ENCODE results near the gene EIF5AL1.
"Not testable (repeated sequence)": the region's sequence is repeated elsewhere in the genome, so short reads cannot be mapped to it uniquely, and the experiment has no call there.

Gene EIF5AL1

GRCh38 chr10:79487296-79488194 is 24.8 kb upstream of the EIF5AL1 start:
- DNase-seq (ENCODE audit: low read depth), result peak; percentile 73

GRCh38 chr10:79488336-79488735 is 24.0 kb upstream of the EIF5AL1 start:
- DNase-seq (ENCODE audit: low read depth), result peak; percentile 95

GRCh38 chr10:79488870-79489269 is 23.5 kb upstream of the EIF5AL1 start:
- no peak for DNase-seq (ENCODE audit: low read depth)

DNA sequence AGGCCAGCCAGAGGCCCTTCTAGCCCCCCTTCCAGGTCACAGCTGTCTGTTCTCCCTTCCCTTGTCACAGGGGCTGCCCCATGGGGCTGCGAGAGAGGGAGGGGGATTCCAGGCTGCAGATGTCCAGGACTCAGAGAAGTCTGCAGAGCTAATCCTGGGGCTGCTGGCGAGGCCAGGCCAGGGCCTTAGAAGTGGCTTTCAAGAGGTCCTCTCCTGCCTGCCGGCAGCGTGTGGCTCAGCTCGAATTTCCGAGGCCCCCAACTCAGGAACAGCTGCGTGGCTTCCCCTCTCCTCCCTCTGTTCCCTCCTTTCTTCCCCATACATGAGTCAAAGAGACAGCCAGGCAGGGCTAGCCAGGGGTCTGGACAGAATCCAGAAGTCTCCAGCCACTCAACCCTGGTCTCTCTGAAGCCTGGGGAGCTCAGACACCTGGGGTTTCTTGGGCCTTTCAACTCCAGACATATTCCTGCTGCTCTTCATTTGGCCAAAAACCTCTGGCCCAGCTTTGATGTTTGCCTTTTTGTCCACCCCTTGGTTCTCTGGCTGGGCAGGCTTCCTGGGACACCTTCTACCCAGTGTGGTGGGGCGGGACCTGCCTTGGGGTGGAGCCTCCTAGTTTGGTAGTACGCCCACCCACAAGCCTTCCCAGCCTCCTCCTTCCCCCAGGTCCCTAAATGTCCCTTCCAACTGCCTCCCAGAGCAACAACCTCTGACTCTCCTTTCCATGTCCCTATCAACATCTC is 21.8 kb upstream of the EIF5AL1 start:
- peak; percentile 68 for DNase-seq (ENCODE audit: low read depth)

GRCh38 chr10:79491143-79491835 is 21.0 kb upstream of the EIF5AL1 start:
- DNase-seq (ENCODE audit: low read depth), result no peak

DNA sequence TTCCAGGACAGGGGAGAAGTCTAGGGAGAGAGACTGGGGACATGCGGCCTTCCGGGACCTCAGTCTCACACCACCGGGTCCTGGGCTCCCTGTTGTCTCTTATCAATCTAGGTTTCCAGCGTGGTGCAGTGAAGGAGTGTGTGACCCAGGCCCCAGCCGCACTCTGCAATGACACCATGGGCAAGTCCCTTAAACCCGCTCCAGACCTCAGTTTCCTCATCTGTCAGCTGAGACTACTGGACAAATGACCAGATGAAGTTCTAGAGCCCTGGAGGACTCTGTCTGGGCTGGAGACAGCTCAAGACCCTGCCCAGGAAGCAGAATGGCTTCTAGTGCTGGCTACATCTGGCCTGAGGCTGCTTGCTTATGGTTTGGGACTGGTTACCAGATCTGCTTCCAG is 20.1 kb upstream of the EIF5AL1 start:
- no peak for DNase-seq (ENCODE audit: low read depth)

DNA sequence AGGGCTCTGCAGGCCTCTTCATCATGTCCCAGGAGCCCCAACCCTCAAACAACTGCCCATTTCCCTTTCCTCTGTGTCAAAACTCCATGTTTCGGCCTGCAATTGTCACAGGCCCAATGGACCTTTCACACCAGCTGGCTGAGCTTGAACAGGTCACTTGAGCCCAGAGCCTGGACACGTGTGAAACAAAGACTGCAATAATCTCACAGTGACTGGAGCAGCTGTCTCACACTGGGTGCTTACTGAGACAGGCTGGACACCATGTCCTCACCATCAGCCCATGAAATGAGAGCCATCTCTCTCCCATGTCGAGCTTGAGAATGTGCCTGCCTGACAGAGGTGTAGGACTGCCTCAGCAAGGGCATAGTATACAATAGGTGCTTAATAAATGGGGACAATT is 19.5 kb upstream of the EIF5AL1 start:
- no peak for DNase-seq (ENCODE audit: low read depth)

DNA sequence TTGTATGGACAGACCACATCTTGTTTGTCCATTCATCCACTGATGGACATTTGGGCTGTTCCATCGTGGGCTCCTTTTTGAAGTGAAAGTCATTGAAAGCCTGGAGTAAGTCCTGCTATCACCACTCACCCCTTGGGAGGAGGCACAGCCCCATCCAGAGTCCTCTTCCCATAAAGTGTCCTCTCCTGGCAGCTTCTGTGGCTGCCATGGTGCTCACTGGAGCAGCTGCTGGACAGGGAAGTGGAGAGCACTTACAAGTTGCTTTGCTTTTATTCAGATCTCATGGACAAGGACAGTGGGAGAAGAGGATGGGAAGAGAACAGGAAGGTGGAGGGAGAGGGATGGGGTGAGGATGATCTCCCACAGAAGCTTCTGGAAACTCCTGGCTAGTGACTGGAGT is 18.5 kb upstream of the EIF5AL1 start:
- no peak for DNase-seq (ENCODE audit: low read depth)

GRCh38 chr10:79494871-79495705 is 17.2 kb upstream of the EIF5AL1 start:
- DNase-seq (ENCODE audit: low read depth), result no peak

GRCh38 chr10:79495791-79496190 is 16.5 kb upstream of the EIF5AL1 start:
- DNase-seq (ENCODE audit: low read depth), result no peak

DNA sequence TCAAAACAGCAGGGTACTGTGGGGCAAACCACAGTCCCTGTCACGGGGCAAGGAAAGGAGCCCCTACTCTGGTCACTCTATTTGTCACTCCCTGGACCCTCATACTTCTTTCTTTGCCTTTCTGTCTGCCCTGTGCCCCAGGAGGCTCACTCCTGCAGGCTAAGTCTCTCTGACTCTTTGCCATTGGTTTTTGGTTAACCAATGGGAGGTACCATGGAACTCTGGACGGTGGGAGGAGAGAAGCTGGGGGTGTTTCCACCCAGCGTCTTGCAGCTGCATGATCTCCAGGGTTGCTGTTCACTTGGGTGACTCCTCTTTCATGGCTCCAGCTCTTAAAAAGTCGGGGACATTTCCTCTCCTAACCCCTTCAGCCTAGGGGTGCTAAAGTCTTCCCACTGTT is 15.4 kb upstream of the EIF5AL1 start:
- DNase-seq (ENCODE audit: low read depth), result peak; percentile 13

DNA sequence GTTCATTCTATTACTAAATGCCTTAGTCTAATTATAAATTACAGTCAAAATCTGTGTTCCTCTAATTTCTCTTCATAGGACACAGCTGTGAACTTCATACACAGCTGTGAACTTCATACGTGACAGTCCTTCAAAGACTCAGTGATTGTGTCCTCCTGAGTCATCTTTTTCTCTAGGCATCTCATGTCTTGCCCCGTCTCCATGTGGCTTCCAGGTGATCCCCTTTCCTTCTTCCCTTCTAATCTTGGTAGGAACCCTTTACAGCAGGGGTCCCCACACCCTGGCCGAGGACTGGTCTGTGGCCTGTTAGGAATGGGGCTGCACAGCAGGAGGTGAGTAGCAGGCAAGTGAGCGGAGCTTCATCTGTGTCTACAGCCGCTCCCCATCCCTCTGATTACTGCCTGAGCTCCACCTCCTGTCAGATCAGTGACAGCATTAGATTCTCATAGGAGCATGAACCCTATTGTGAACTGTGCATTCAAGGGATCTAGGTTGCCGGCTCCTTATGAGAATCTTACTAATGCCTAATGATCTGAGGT is 14.0 kb upstream of the EIF5AL1 start:
- no peak for DNase-seq (ENCODE audit: low read depth)

DNA sequence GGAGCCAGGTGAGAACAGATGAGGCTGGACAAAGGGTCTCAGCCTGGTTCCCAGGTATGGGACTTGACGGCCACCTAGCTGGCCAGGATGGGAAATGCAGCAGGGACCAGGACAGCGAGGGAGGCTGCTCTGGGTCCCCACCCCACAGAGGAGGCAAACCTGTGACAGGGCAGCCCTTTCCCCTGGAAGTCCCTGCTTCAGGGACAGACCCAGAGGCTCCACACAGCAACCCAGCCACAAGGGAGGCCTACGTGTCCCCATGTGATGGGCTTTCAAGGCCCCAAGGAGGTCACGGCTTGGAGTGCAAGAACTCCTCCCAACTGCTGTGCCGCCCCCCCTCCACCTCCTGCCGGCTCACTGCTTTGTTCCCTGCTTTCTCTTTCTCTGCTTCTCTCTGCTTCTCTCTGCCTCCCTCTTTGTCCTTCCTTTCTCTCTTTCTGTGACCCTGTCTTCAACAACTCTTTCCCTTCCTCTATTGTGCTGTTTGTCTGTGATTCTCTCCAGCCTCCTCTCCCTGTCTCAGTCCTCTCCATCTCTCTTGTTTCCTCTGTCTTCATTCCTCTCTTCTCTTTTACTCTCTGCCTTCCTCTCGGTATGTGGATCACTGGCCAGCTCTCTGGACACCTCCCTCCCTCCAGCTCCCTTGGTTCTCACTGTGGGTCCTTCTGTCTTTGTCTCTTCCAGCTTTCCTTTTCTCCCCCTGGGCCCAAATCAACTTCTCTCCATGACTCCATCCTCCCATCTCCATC is 9.6 kb upstream of the EIF5AL1 start:
- peak; percentile 40 for DNase-seq (ENCODE audit: low read depth)

GRCh38 chr10:79503787-79504186 is 8.5 kb upstream of the EIF5AL1 start:
- not testable (repeated sequence) for DNase-seq (ENCODE audit: low read depth)

- not testable (repeated sequence) for DNase-seq (ENCODE audit: low read depth)
Measured at GRCh38 chr10:79504483-79504882, 7.8 kb upstream of the EIF5AL1 start.

GRCh38 chr10:79505328-79505727 is 7.0 kb upstream of the EIF5AL1 start:
- DNase-seq (ENCODE audit: low read depth), result not testable (repeated sequence)

GRCh38 chr10:79505829-79506228 is 6.5 kb upstream of the EIF5AL1 start:
- no peak for DNase-seq (ENCODE audit: low read depth)

DNA sequence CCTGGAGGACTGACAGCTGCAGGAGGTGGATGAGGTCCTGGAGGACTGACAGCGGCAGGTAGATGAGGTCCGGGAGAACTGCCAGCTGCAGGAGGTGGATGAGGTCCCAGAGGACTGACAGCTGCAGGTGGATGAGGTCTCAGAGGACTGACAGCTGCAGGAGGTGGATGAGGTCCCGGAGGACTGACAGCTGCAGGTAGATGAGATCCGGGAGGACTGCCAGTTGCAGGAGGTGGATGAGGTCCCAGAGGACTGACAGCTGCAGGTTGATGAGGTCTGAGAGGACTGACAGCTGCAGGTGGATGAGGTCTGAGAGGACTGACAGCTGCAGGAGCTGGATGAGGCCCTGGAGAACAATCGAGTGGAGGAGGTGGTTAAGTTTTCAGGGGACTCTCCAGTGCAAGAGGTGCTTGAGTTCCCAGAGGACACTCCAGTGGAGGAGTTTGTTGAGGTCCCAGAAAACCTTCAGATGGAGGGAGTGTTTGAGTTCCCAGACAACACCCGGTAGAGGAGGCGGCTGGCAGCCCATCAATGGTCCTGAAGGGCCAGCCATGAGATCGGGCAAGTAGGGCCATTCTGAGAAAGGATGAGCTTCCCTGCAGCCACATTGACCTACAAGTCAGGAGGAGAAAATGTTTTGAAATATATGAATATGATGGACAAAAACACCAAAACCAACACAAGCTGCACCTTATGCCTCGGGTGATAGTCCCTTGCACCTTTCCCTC is 4.7 kb upstream of the EIF5AL1 start:
- no peak for DNase-seq (ENCODE audit: low read depth)

DNA sequence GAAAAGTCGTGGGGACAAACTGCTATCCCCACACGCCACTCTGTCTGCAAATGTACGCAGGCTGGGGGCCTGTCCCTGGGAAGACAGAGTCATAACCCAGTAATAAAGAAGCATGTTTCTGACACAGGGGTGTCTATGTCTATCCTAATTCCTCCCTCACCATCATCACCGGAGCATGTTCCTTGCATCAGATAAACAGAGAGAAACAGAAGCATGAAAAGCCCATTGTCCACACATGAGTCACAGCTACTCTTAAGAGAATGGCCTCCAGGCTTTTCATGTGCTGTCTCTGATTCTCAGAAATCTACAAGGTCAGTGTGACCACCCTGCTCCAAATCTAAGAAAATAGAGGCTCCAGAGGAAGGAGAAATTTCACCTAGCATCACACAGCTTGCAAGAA is 4.1 kb upstream of the EIF5AL1 start:
- DNase-seq (ENCODE audit: low read depth), result peak; percentile 65

Measured in EH (cell line).